Central memory CD8-positive, alpha-beta T cell (primary cell): Measurements from ENCODE around the gene TSC22D2.

Experiments
- ATAC-seq: fragments of 150-1000 bp; cut with Tn5 transposase; replicated peaks from 2 replicates; pipeline ENCODE4 v1.10.0; 2022; ENCODE audit warnings: mild to moderate bottlenecking, moderate FRiP score, moderate number of reproducible peaks; ENCODE audit not compliant: poor library complexity, severe bottlenecking; ENCODE audit errors: extremely low read depth
- DNase-seq, 2 donors: peaks; one replicate each; pipeline ENCODE4 v3.0.0; 2021; ENCODE audit warnings: low spot score in 2 of 2
- H3K27ac Mint-ChIP-seq: one replicate; pipeline ENCODE4 v1.8.0; 2022; ENCODE audit warnings: low read depth, mild to moderate bottlenecking, moderate library complexity, mixed read lengths
- H3K27me3 Mint-ChIP-seq: one replicate; pipeline ENCODE4 v1.8.0; 2022; ENCODE audit warnings: mixed read lengths
- H3K36me3 Mint-ChIP-seq: one replicate; pipeline ENCODE4 v1.8.0; 2022; ENCODE audit warnings: mild to moderate bottlenecking, moderate library complexity, mixed read lengths; ENCODE audit not compliant: insufficient read depth
- H3K4me1 Mint-ChIP-seq: one replicate; pipeline ENCODE4 v1.8.0; 2022; ENCODE audit warnings: mixed read lengths
- H3K4me3 Mint-ChIP-seq: one replicate; pipeline ENCODE4 v1.8.0; 2022; ENCODE audit warnings: mild to moderate bottlenecking, moderate library complexity, mixed read lengths
- H3K9me3 Mint-ChIP-seq: one replicate; pipeline ENCODE4 v1.8.0; 2022; ENCODE audit warnings: mixed read lengths

The TSC22D2 gene

GRCh38 chr3:150409512-150410310 lies 1.6 kb downstream of the TSC22D2 start:
- ATAC-seq, result peak; percentile 4
- H3K4me3 Mint-ChIP-seq, result peak overlapping the region; percentile 74
- peaks cover 36% of the 10 kb centered on the region for H3K4me1 Mint-ChIP-seq
- H3K9me3 Mint-ChIP-seq, result no peaks in the 10 kb centered on the region
- DNase-seq, result peak; percentile 37 to 46
- no peaks in the 10 kb centered on the region for H3K27me3 Mint-ChIP-seq
- H3K36me3 Mint-ChIP-seq, result peaks cover 28% of the 10 kb centered on the region
- H3K27ac Mint-ChIP-seq, result peak overlapping the region; percentile 95

GRCh38 chr3:150410311-150411105 lies 2.4 kb downstream of the TSC22D2 start:
- no peaks in the 10 kb centered on the region for H3K27me3 Mint-ChIP-seq
- peak overlapping the region; percentile 95 for H3K27ac Mint-ChIP-seq
- H3K4me3 Mint-ChIP-seq, result peak overlapping the region; percentile 74
- ATAC-seq (no peak), DNase-seq (peak; percentile 15 to 20)
- peaks cover 44% of the 10 kb centered on the region for H3K4me1 Mint-ChIP-seq
- H3K36me3 Mint-ChIP-seq, result peaks cover 28% of the 10 kb centered on the region
- H3K9me3 Mint-ChIP-seq, result no peaks in the 10 kb centered on the region

- H3K4me3 Mint-ChIP-seq, result peak overlapping the region; percentile 74
- ATAC-seq (no peak), DNase-seq (no peak)
- peak overlapping the region; percentile 95 for H3K27ac Mint-ChIP-seq
- no peaks in the 10 kb centered on the region for H3K9me3 Mint-ChIP-seq
- no peaks in the 10 kb centered on the region for H3K27me3 Mint-ChIP-seq
- peaks cover 50% of the 10 kb centered on the region for H3K4me1 Mint-ChIP-seq
- peaks cover 30% of the 10 kb centered on the region for H3K36me3 Mint-ChIP-seq
Measured at GRCh38 chr3:150411106-150411460, 3.0 kb downstream of the TSC22D2 start.

- peak overlapping the region; percentile 95 for H3K27ac Mint-ChIP-seq
- H3K36me3 Mint-ChIP-seq, result peaks cover 30% of the 10 kb centered on the region
- H3K9me3 Mint-ChIP-seq, result no peaks in the 10 kb centered on the region
- no peaks in the 10 kb centered on the region for H3K27me3 Mint-ChIP-seq
- DNase-seq (no peak), ATAC-seq (no peak)
- peak overlapping the region; percentile 74 for H3K4me3 Mint-ChIP-seq
- H3K4me1 Mint-ChIP-seq, result peaks cover 50% of the 10 kb centered on the region
Measured at GRCh38 chr3:150411546-150411945, 3.4 kb downstream of the TSC22D2 start.

- DNase-seq, result no peak
- no peaks in the 10 kb centered on the region for H3K9me3 Mint-ChIP-seq
- ATAC-seq, result no peak
- H3K4me3 Mint-ChIP-seq, result peak overlapping the region; percentile 74
- no peaks in the 10 kb centered on the region for H3K27me3 Mint-ChIP-seq
- peak overlapping the region; percentile 0 for H3K27ac Mint-ChIP-seq
- H3K4me1 Mint-ChIP-seq, result peaks cover 51% of the 10 kb centered on the region
- peaks cover 30% of the 10 kb centered on the region for H3K36me3 Mint-ChIP-seq
Measured at GRCh38 chr3:150411976-150412375, 3.9 kb downstream of the TSC22D2 start.

- no peaks in the 10 kb centered on the region for H3K9me3 Mint-ChIP-seq
- no peak for ATAC-seq
- peaks cover 26% of the 10 kb centered on the region for H3K36me3 Mint-ChIP-seq
- no peak for DNase-seq
- peak overlapping the region; percentile 74 for H3K4me3 Mint-ChIP-seq
- H3K27ac Mint-ChIP-seq, result peak overlapping the region; percentile 0
- H3K27me3 Mint-ChIP-seq, result no peaks in the 10 kb centered on the region
- H3K4me1 Mint-ChIP-seq, result peaks cover 55% of the 10 kb centered on the region
Measured at GRCh38 chr3:150412561-150413231, 4.6 kb downstream of the TSC22D2 start.

DNA sequence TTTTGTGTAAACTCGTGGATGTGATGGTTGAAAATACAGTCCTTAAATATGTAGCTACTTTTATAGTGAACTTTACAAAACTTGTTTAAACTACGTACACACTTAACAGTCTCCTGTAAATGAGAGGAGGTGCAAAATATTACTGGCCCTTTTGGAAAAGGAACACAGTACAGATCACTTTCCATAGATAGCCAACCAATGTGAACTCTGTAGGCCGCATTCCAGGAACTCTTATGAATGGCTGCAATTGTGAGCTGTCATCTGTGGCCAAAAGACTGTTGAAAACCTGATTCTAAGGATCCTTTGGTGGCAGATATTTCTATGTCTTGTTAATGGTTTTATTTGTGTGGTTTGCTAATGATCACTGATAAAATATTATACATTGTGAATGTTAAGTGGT lies 6.2 kb downstream of the TSC22D2 start:
- no peak for ATAC-seq
- H3K27me3 Mint-ChIP-seq, result no peaks in the 10 kb centered on the region
- H3K4me3 Mint-ChIP-seq, result peak overlapping the region; percentile 74
- no peaks in the 10 kb centered on the region for H3K9me3 Mint-ChIP-seq
- H3K36me3 Mint-ChIP-seq, result peaks cover 13% of the 10 kb centered on the region
- peaks cover 64% of the 10 kb centered on the region for H3K4me1 Mint-ChIP-seq
- no peak for DNase-seq
- no peak overlapping the region for H3K27ac Mint-ChIP-seq

- ATAC-seq, result no peak
- no peak overlapping the region for H3K27ac Mint-ChIP-seq
- no peaks in the 10 kb centered on the region for H3K9me3 Mint-ChIP-seq
- peak overlapping the region; percentile 74 for H3K4me3 Mint-ChIP-seq
- peaks cover 71% of the 10 kb centered on the region for H3K4me1 Mint-ChIP-seq
- no peak for DNase-seq
- no peaks in the 10 kb centered on the region for H3K27me3 Mint-ChIP-seq
- peaks cover 7% of the 10 kb centered on the region for H3K36me3 Mint-ChIP-seq
Measured at GRCh38 chr3:150414959-150415358, 6.9 kb downstream of the TSC22D2 start.

GRCh38 chr3:150419076-150419868 lies 11.2 kb downstream of the TSC22D2 start:
- DNase-seq (no peak), ATAC-seq (no peak)
- Mint-ChIP-seq H3K36me3 (peaks cover 7% of the 10 kb centered on the region), H3K4me1 (peaks cover 66% of the 10 kb centered on the region), H3K4me3 (no peak overlapping the region), H3K27me3 (no peaks in the 10 kb centered on the region), H3K27ac (no peak overlapping the region), H3K9me3 (no peaks in the 10 kb centered on the region)

- no peak overlapping the region for H3K27ac Mint-ChIP-seq
- H3K4me3 Mint-ChIP-seq, result no peak overlapping the region
- ATAC-seq (no peak), DNase-seq (no peak)
- H3K4me1 Mint-ChIP-seq, result peaks cover 61% of the 10 kb centered on the region
- peaks cover 7% of the 10 kb centered on the region for H3K36me3 Mint-ChIP-seq
- no peaks in the 10 kb centered on the region for H3K9me3 Mint-ChIP-seq
- H3K27me3 Mint-ChIP-seq, result no peaks in the 10 kb centered on the region
Measured at GRCh38 chr3:150419959-150420358, 11.9 kb downstream of the TSC22D2 start.

GRCh38 chr3:150421256-150421655 lies 13.2 kb downstream of the TSC22D2 start:
- no peak overlapping the region for H3K4me3 Mint-ChIP-seq
- DNase-seq, result no peak
- H3K36me3 Mint-ChIP-seq, result peaks cover 7% of the 10 kb centered on the region
- ATAC-seq, result no peak
- H3K4me1 Mint-ChIP-seq, result peaks cover 55% of the 10 kb centered on the region
- no peaks in the 10 kb centered on the region for H3K9me3 Mint-ChIP-seq
- H3K27me3 Mint-ChIP-seq, result no peaks in the 10 kb centered on the region
- no peak overlapping the region for H3K27ac Mint-ChIP-seq
